GM12878 (cell line): ENCODE results near the gene METTL27. TPM values are rescaled to one million over a fixed set of nuclear protein-coding genes. Genes with fewer than 3 reads are reported as not detected.

Experiments
- ATAC-seq: fragments of 200-7000 bp; cut with Tn5 transposase; 3 replicates; pipeline ENCODE4 v1.9.1; 2020; ENCODE audit warnings: mild to moderate bottlenecking, moderate library complexity
- BruUV-seq: library from RNA; stranded (reverse); fragments of 400-500 nt; replicated peaks from 2 replicates; lab custom pipeline; 2021; lab: Mats Ljungman, UMichigan
- CTCF ChIA-PET: fragments of 300-600 bp; sonication (Branson Sonifier 250); formaldehyde crosslinking; extraction: SDS; loops from one replicate; lab custom pipeline; 2021; ENCODE audit warnings: inconsistent platforms; lab: Yijun Ruan, JAX
- POLR2A ChIA-PET: fragments of 350-600 bp; formaldehyde crosslinking; extraction: SDS; loops from one replicate; lab custom pipeline; 2021; ENCODE audit warnings: inconsistent platforms; lab: Charles Lee
- RAD21 ChIA-PET: fragments of 300-600 bp; sonication (Branson Sonifier 250); formaldehyde crosslinking; loops from one replicate; lab custom pipeline; 2023; ENCODE audit warnings: antibody characterized with exemption; ENCODE audit not compliant: unreplicated experiment; lab: Charles Lee
- SMC1A ChIA-PET: fragments of 300-600 bp; sonication (Branson Sonifier 250); formaldehyde crosslinking; loops from one replicate; lab custom pipeline; 2023; ENCODE audit not compliant: unreplicated experiment, uncharacterized antibody; lab: Charles Lee
- DNase-seq: peaks from one replicate; pipeline ENCODE4 v3.0.0-alpha.2; 2011; ENCODE audit warnings: low read depth, low spot score
- FAIRE-seq: peaks from 3 replicates; lab custom pipeline; 2011; peaks lifted over from hg19 to GRCh38; lab: Jason Lieb, UNC
- H2AFZ ChIP-seq: 2 replicates; pipeline ENCODE4 v1.6.0; 2011; ENCODE audit warnings: low read depth, low read length, control low read depth; ENCODE audit not compliant: control insufficient read depth
- H3K27ac ChIP-seq: 2 replicates; pipeline ENCODE4 v1.5.1; 2011; ENCODE audit warnings: control low read depth; ENCODE audit not compliant: control insufficient read depth, insufficient read depth
- H3K27me3 ChIP-seq, 2 experiments: replicated peaks in 1 of 2; 2 replicates each; pipeline versions ENCODE4 v1.6.0 to v1.6.1; 2011; ENCODE audit warnings: low read length in 1 of 2; ENCODE audit not compliant: control insufficient read depth in 2 of 2, insufficient read depth in 2 of 2
- H3K36me3 ChIP-seq, 2 experiments: 2 replicates each; pipeline ENCODE4 v1.5.1; 2011; ENCODE audit warnings: low read length in 1 of 2; ENCODE audit not compliant: control insufficient read depth in 2 of 2, insufficient read depth in 2 of 2
- H3K4me1 ChIP-seq: 2 replicates; pipeline ENCODE4 v1.6.1; 2011; ENCODE audit warnings: mild to moderate bottlenecking, low read length, moderate library complexity, mixed read lengths; ENCODE audit not compliant: control insufficient read depth, insufficient read depth
- H3K4me2 ChIP-seq: 2 replicates; pipeline ENCODE4 v1.6.0; 2011; ENCODE audit warnings: control low read depth; ENCODE audit not compliant: control insufficient read depth, insufficient read depth
- H3K4me3 ChIP-seq: fragments of 200-600 bp; sonication (generic); 2 replicates; pipeline ENCODE4 v1.5.1; 2016
- H3K79me2 ChIP-seq: 2 replicates; pipeline ENCODE4 v1.6.0; 2011; ENCODE audit warnings: low read length; ENCODE audit not compliant: control insufficient read depth, insufficient read depth
- H3K9ac ChIP-seq: 2 replicates; pipeline ENCODE4 v1.8.0; 2011; ENCODE audit warnings: low read length, control low read depth, mixed read lengths; ENCODE audit not compliant: control insufficient read depth, insufficient read depth
- H3K9me3 ChIP-seq: replicated peaks from 3 replicates; pipeline ENCODE4 v1.5.1; 2011; ENCODE audit warnings: mild to moderate bottlenecking, low read length; ENCODE audit not compliant: control insufficient read depth, insufficient read depth
- H4K20me1 ChIP-seq: 2 replicates; pipeline ENCODE4 v1.6.0; 2011; ENCODE audit not compliant: control insufficient read depth, insufficient read depth
- CBX3 ChIP-seq: fragments of 200-600 bp; sonication (generic); IDR thresholded peaks from 2 replicates; pipeline ENCODE4 v1.6.1; 2016; ENCODE audit warnings: low read depth, borderline replicate concordance
- CBX5 ChIP-seq: sonication (generic); IDR thresholded peaks from 2 replicates; pipeline ENCODE4 v1.6.1; 2016; ENCODE audit warnings: low read depth, moderate library complexity, mild to moderate bottlenecking, inconsistent platforms
- GATAD2B ChIP-seq: fragments of 450-650 bp; conservative IDR thresholded peaks from 2 replicates; pipeline ENCODE4 v1.6.1; 2017; ENCODE audit warnings: low read depth, mild to moderate bottlenecking, moderate library complexity
- SPI1 ChIP-seq: IDR thresholded peaks from 2 replicates; pipeline ENCODE4 v1.6.1; 2011; ENCODE audit warnings: low read depth, mild to moderate bottlenecking, low read length, moderate library complexity, borderline replicate concordance; ENCODE audit not compliant: insufficient read depth
- ZBTB11 ChIP-seq: fragments of 450-650 bp; formaldehyde crosslinking; IDR thresholded peaks from 2 replicates; pipeline ENCODE4 v1.5.0; 2022; ENCODE audit warnings: mild to moderate bottlenecking, missing genetic modification characterization
- ZBTB40 ChIP-seq: fragments of 450-650 bp; IDR thresholded peaks from 2 replicates; pipeline ENCODE4 v1.6.1; 2016; ENCODE audit warnings: mild to moderate bottlenecking, moderate library complexity, borderline replicate concordance
- WGBS: methylation state at CpG from one replicate; pipeline ENCODE4 v1.1.6; 2016; ENCODE audit warnings: low lambda C conversion rate; ENCODE audit not compliant: insufficient replicate concordance, insufficient coverage; ENCODE audit errors: missing lambda C conversion rate; 5-methylcytosine and 5-hydroxymethylcytosine counted together
- in situ Hi-C: fragments of 300-500 bp; cut with MboI; formaldehyde crosslinking; loops from 9 replicates; pipeline ENCODE4 v1.14.3; 2018; ENCODE audit warnings: mixed read lengths
- intact Hi-C: fragments of 100-400 bp; cut with micrococcal nuclease; formaldehyde crosslinking; loops from one replicate; pipeline ENCODE4 v1.14.2; 2022; ENCODE audit not compliant: unreplicated experiment
- polyA plus RNA-seq, 11 experiments: library from polyadenylated mRNA; depleted of rRNA in 4 of 11; unstranded in 6 of 11; stranded (reverse) in 5 of 11; fragments of >200 nt; fragmentation: Nextera tagmentation in 4 of 11; fragmentation: Illumina TruSeq in 1 of 11; extraction: Ambion mirVana in 4 of 11; extraction: Trizol in 1 of 11; gene quantifications; 1 replicate in 1 of 11; 2 replicates in 10 of 11; pipeline versions ENCODE4 v1.2.1 to v1.2.3, GENCODE V29; 2011 to 2016; ENCODE audit warnings: inconsistent platforms in 2 of 11, missing spikeins in 2 of 11, low read depth in 1 of 11
- total RNA-seq, 4 experiments: library from RNA; depleted of rRNA in 3 of 4; stranded (reverse); fragments of >200 nt in 3 of 4; fragmentation: Illumina TruSeq in 1 of 4; extraction: Trizol in 1 of 4; gene quantifications; 2 replicates each; pipeline versions ENCODE4 v1.2.1 to v1.2.3, GENCODE V29; 2013 to 2021
- TF ChIP-seq, protein P1 (sequence below): IDR thresholded peaks from 2 replicates; pipeline ENCODE4 v1.6.1; 2012; ENCODE audit warnings: improper control_type of control experiment, low read depth, low read length; ENCODE audit not compliant: insufficient replicate concordance

Gene METTL27
- total and polyA plus RNA-seq, 10 of the 15 experiments (the other 5 are each of a cell fraction or from before 2014, with no cell fraction given) = 0.10 to 3.4 (median 0.68) TPM

- Histone ChIP-seq H3K27ac (no peak overlapping the region), H3K9ac (no peak overlapping the region), H3K79me2 (no peaks in the 10 kb centered on the region), H4K20me1 (no peaks in the 10 kb centered on the region), H3K4me2 (no peak overlapping the region), H2AFZ (no peak overlapping the region), H3K4me1 (no peaks in the 10 kb centered on the region), H3K4me3 (no peak overlapping the region), H3K36me3 (no peaks in the 10 kb centered on the region), H3K9me3 (no peaks in the 10 kb centered on the region), H3K27me3 (no peaks in the 10 kb centered on the region)
- 36% methylated on average over 16 of the region's 16 CpGs for WGBS
- ChIA-PET RAD21 (no interaction called here), CTCF (no interaction called here), POLR2A (no interaction called here), SMC1A (no interaction called here)
- FAIRE-seq = no peak
- DNase-seq = no peak
- in situ Hi-C loops (no loop called here), intact Hi-C loops (no loop called here)
- BruUV-seq = no TSS peak
- no peak for ATAC-seq
- no peak for TF ChIP-seq CBX5
- TF ChIP-seq ZBTB40 = no peak
- no peak for TF ChIP-seq GATAD2B
- no peak for TF ChIP-seq ZBTB11 (CRISPR knock-in tag)
- no peak for TF ChIP-seq SPI1
- TF ChIP-seq, protein P1, sequence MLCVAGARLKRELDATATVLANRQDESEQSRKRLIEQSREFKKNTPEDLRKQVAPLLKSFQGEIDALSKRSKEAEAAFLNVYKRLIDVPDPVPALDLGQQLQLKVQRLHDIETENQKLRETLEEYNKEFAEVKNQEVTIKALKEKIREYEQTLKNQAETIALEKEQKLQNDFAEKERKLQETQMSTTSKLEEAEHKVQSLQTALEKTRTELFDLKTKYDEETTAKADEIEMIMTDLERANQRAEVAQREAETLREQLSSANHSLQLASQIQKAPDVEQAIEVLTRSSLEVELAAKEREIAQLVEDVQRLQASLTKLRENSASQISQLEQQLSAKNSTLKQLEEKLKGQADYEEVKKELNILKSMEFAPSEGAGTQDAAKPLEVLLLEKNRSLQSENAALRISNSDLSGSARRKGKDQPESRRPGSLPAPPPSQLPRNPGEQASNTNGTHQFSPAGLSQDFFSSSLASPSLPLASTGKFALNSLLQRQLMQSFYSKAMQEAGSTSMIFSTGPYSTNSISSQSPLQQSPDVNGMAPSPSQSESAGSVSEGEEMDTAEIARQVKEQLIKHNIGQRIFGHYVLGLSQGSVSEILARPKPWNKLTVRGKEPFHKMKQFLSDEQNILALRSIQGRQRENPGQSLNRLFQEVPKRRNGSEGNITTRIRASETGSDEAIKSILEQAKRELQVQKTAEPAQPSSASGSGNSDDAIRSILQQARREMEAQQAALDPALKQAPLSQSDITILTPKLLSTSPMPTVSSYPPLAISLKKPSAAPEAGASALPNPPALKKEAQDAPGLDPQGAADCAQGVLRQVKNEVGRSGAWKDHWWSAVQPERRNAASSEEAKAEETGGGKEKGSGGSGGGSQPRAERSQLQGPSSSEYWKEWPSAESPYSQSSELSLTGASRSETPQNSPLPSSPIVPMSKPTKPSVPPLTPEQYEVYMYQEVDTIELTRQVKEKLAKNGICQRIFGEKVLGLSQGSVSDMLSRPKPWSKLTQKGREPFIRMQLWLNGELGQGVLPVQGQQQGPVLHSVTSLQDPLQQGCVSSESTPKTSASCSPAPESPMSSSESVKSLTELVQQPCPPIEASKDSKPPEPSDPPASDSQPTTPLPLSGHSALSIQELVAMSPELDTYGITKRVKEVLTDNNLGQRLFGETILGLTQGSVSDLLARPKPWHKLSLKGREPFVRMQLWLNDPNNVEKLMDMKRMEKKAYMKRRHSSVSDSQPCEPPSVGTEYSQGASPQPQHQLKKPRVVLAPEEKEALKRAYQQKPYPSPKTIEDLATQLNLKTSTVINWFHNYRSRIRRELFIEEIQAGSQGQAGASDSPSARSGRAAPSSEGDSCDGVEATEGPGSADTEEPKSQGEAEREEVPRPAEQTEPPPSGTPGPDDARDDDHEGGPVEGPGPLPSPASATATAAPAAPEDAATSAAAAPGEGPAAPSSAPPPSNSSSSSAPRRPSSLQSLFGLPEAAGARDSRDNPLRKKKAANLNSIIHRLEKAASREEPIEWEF = no peak
- no peak for TF ChIP-seq CBX3
Observed at GRCh38 chr7:73891178-73891885, 49.0 kb upstream of the METTL27 start.
